H1 (cell line): ENCODE results near the gene DIS3L. TPM values are rescaled to one million over a fixed set of nuclear protein-coding genes. Genes with fewer than 3 reads are reported as not detected.

Experiments used
- CTCF ChIA-PET: fragments of 300-600 bp; sonication (Branson Sonifier 250); formaldehyde crosslinking; loops from one replicate; lab custom pipeline; 2021; ENCODE audit not compliant: partially characterized antibody; lab: Charles Lee
- POLR2A ChIA-PET: fragments of 300-600 bp; sonication (Branson Sonifier 250); formaldehyde crosslinking; loops from one replicate; lab custom pipeline; 2021; ENCODE audit warnings: inconsistent platforms; ENCODE audit not compliant: partially characterized antibody; lab: Charles Lee
- DNase-seq, 2 experiments: peaks; one replicate each; pipeline versions ENCODE4 v3.0.0 to v3.0.0-alpha.2; 2010 to 2022; ENCODE audit warnings: low spot score in 2 of 2, low read depth in 1 of 2, mixed read lengths in 1 of 2
- FAIRE-seq: peaks from 2 replicates; lab custom pipeline; 2011; peaks lifted over from hg19 to GRCh38; lab: Jason Lieb, UNC
- H2AFZ ChIP-seq: 2 replicates; pipeline ENCODE4 v1.8.1; 2012; ENCODE audit warnings: low read length, inconsistent platforms
- H2AK5ac ChIP-seq: 2 replicates; pipeline ENCODE4 v1.6.1; 2013; ENCODE audit warnings: low read depth, low read length
- H2BK120ac ChIP-seq: replicated peaks from 2 replicates; pipeline ENCODE3; 2013; ENCODE audit warnings: low read depth, low read length, inconsistent platforms
- H2BK12ac ChIP-seq: 2 replicates; pipeline ENCODE4 v1.6.1; 2013; ENCODE audit warnings: low read depth, low read length
- H2BK15ac ChIP-seq: 2 replicates; pipeline ENCODE4 v1.6.1; 2013; ENCODE audit warnings: low read length
- H2BK20ac ChIP-seq: 2 replicates; pipeline ENCODE4 v1.6.1; 2013; ENCODE audit warnings: low read length
- H2BK5ac ChIP-seq: 2 replicates; pipeline ENCODE4 v1.6.1; 2013; ENCODE audit warnings: low read depth, low read length
- H3K14ac ChIP-seq: 2 replicates; pipeline ENCODE4 v1.6.1; 2013; ENCODE audit warnings: inconsistent platforms; ENCODE audit not compliant: insufficient read length
- H3K18ac ChIP-seq: 2 replicates; pipeline ENCODE4 v1.6.1; 2013; ENCODE audit warnings: low read length; ENCODE audit errors: extremely low read depth
- H3K23ac ChIP-seq: 2 replicates; pipeline ENCODE4 v1.6.1; 2013; ENCODE audit warnings: inconsistent platforms; ENCODE audit not compliant: insufficient read length
- H3K23me2 ChIP-seq: 2 replicates; pipeline ENCODE4 v1.6.1; 2013; ENCODE audit warnings: low read depth, low read length
- H3K27ac ChIP-seq: 2 replicates; pipeline ENCODE4 v1.6.1; 2011; ENCODE audit warnings: low read depth, low read length, inconsistent platforms
- H3K27me3 ChIP-seq, 4 experiments: replicated peaks in 1 of 4; 1 replicate in 1 of 4; 2 replicates in 3 of 4; pipeline versions ENCODE4 v1.6.1 to v1.8.1; 2011 to 2013; ENCODE audit warnings: low read length in 3 of 4, mild to moderate bottlenecking in 3 of 4, inconsistent platforms in 2 of 4, mixed read lengths in 2 of 4, moderate library complexity in 1 of 4; ENCODE audit not compliant: control insufficient read depth in 3 of 4, insufficient read depth in 3 of 4; ENCODE audit errors: extremely low read depth in 1 of 4
- H3K36me3 ChIP-seq, 4 experiments: 2 replicates each; pipeline versions ENCODE4 v1.6.1 to v1.8.1; 2011 to 2013; ENCODE audit warnings: mild to moderate bottlenecking in 4 of 4, low read length in 3 of 4, moderate library complexity in 2 of 4, control low read depth in 1 of 4, inconsistent platforms in 1 of 4; ENCODE audit not compliant: insufficient read depth in 4 of 4, control insufficient read depth in 2 of 4
- H3K4ac ChIP-seq: replicated peaks from 2 replicates; pipeline ENCODE3; 2013; ENCODE audit warnings: low read length, low read depth, mixed read lengths, inconsistent platforms; ENCODE audit not compliant: insufficient read length
- H3K4me1 ChIP-seq, 4 experiments: replicated peaks in 1 of 4; 1 replicate in 1 of 4; 2 replicates in 3 of 4; pipeline versions ENCODE4 v1.6.1 to v1.8.1; 2011 to 2013; ENCODE audit warnings: low read length in 3 of 4, inconsistent platforms in 2 of 4, mixed read lengths in 1 of 4; ENCODE audit not compliant: insufficient read depth in 4 of 4, control insufficient read depth in 3 of 4
- H3K4me2 ChIP-seq, 2 experiments: 2 replicates each; pipeline versions ENCODE4 v1.6.1 to v1.8.1; 2011 to 2013; ENCODE audit warnings: low read depth in 2 of 2, low read length in 2 of 2, control low read depth in 1 of 2, inconsistent platforms in 1 of 2, mild to moderate bottlenecking in 1 of 2; ENCODE audit not compliant: insufficient read depth in 1 of 2
- H3K4me3 ChIP-seq, 4 experiments: fragments of 200-600, 300-600 bp in 1 of 4; sonication (generic), shearing (Covaris generic), sonication (Bioruptor Twin) in 1 of 4; 2 replicates each; pipeline versions ENCODE4 v1.5.1 to v1.8.1; 2011 to 2016; ENCODE audit warnings: low read length in 4 of 4, low read depth in 3 of 4, control low read depth in 2 of 4, inconsistent platforms in 2 of 4, mild to moderate bottlenecking in 2 of 4, mixed read lengths in 1 of 4, moderate library complexity in 1 of 4; ENCODE audit not compliant: insufficient read depth in 2 of 4; ENCODE audit errors: extremely low read depth in 1 of 4
- H3K56ac ChIP-seq: replicated peaks from 2 replicates; pipeline ENCODE3; 2013; ENCODE audit warnings: low read depth, mild to moderate bottlenecking, mixed read lengths, low read length, inconsistent platforms; ENCODE audit not compliant: insufficient read length
- H3K79me1 ChIP-seq: 2 replicates; pipeline ENCODE4 v1.6.1; 2013; ENCODE audit warnings: low read depth, low read length, control low read depth
- H3K79me2 ChIP-seq, 2 experiments: 2 replicates each; pipeline versions ENCODE4 v1.6.1 to v1.8.1; 2012 to 2013; ENCODE audit warnings: low read length in 2 of 2, mild to moderate bottlenecking in 2 of 2, inconsistent platforms in 1 of 2; ENCODE audit not compliant: insufficient read depth in 2 of 2, control insufficient read depth in 1 of 2
- H3K9ac ChIP-seq, 4 experiments: replicated peaks in 1 of 4; 1 replicate in 1 of 4; 2 replicates in 3 of 4; pipeline versions ENCODE4 v1.6.1 to v1.8.1; 2011 to 2013; ENCODE audit warnings: low read depth in 3 of 4, low read length in 3 of 4, control low read depth in 2 of 4, mild to moderate bottlenecking in 2 of 4, moderate library complexity in 2 of 4, inconsistent platforms in 1 of 4; ENCODE audit errors: extremely low read depth in 1 of 4
- H3K9me3 ChIP-seq, 2 experiments: 2 replicates each; pipeline versions ENCODE4 v1.6.1 to v1.8.1; 2012 to 2013; ENCODE audit warnings: mild to moderate bottlenecking in 2 of 2, moderate library complexity in 2 of 2, control low read depth in 1 of 2, inconsistent platforms in 1 of 2, low read depth in 1 of 2, low read length in 1 of 2, mixed read lengths in 1 of 2; ENCODE audit not compliant: insufficient read depth in 2 of 2
- H4K20me1 ChIP-seq, 2 experiments: replicated peaks in 1 of 2; 2 replicates each; pipeline versions ENCODE3 to v1.8.1; 2011 to 2013; ENCODE audit warnings: inconsistent platforms in 2 of 2, low read length in 2 of 2, mild to moderate bottlenecking in 1 of 2; ENCODE audit not compliant: insufficient read depth in 2 of 2, control insufficient read depth in 1 of 2
- H4K5ac ChIP-seq: 2 replicates; pipeline ENCODE4 v1.6.1; 2013; ENCODE audit warnings: low read length, low read depth, mixed read lengths, inconsistent platforms; ENCODE audit not compliant: insufficient read length
- H4K8ac ChIP-seq: 2 replicates; pipeline ENCODE4 v1.8.0; 2013; ENCODE audit warnings: mild to moderate bottlenecking, moderate library complexity, low read length, inconsistent platforms; ENCODE audit not compliant: insufficient read depth; ENCODE audit errors: extremely low read depth
- H4K91ac ChIP-seq: replicated peaks from 2 replicates; pipeline ENCODE3; 2013; ENCODE audit warnings: low read length, mixed read lengths, inconsistent platforms; ENCODE audit not compliant: insufficient read length
- BCL11A ChIP-seq, 2 experiments: IDR thresholded peaks; one replicate each; pipeline ENCODE4 v1.6.1; 2011; ENCODE audit warnings: low read depth in 2 of 2, low read length in 2 of 2, mild to moderate bottlenecking in 2 of 2
- CEBPB ChIP-seq: IDR thresholded peaks from 2 replicates; pipeline ENCODE4 v1.6.1; 2012; ENCODE audit warnings: low read depth, low read length
- CTBP2 ChIP-seq: IDR thresholded peaks from 2 replicates; pipeline ENCODE4 v1.7.0; 2011; ENCODE audit warnings: borderline replicate concordance, mild to moderate bottlenecking, moderate library complexity, mixed read lengths, low read length; ENCODE audit not compliant: insufficient read depth, insufficient read length
- EP300 ChIP-seq, 2 experiments: IDR thresholded peaks; 1 replicate in 1 of 2; 2 replicates in 1 of 2; pipeline ENCODE4 v1.6.1; 2011 to 2012; ENCODE audit warnings: low read depth in 2 of 2, low read length in 2 of 2, mild to moderate bottlenecking in 2 of 2, borderline replicate concordance in 1 of 2, inconsistent platforms in 1 of 2, moderate library complexity in 1 of 2
- GTF2F1 ChIP-seq: IDR thresholded peaks from 2 replicates; pipeline ENCODE4 v1.6.1; 2012; ENCODE audit warnings: low read depth, low read length, improper control_type of control experiment, borderline replicate concordance
- HDAC6 ChIP-seq: IDR thresholded peaks from one replicate; pipeline ENCODE4 v1.7.1; 2012; ENCODE audit warnings: low read depth, mild to moderate bottlenecking, inconsistent platforms, low read length, moderate library complexity
- NANOG ChIP-seq: IDR thresholded peaks from 2 replicates; pipeline ENCODE4 v1.6.1; 2011; ENCODE audit warnings: low read length, low read depth, mild to moderate bottlenecking, inconsistent platforms; ENCODE audit not compliant: insufficient read depth, poor library complexity, severe bottlenecking
- POU5F1 ChIP-seq: IDR thresholded peaks from 2 replicates; pipeline ENCODE4 v1.6.1; 2011; ENCODE audit warnings: low read depth, mild to moderate bottlenecking, low read length, moderate library complexity
- SP1 ChIP-seq: IDR thresholded peaks from 2 replicates; pipeline ENCODE4 v1.6.1; 2011; ENCODE audit warnings: low read depth, low read length
- SP2 ChIP-seq: IDR thresholded peaks from 2 replicates; pipeline ENCODE4 v1.6.1; 2012; ENCODE audit warnings: mild to moderate bottlenecking, low read length, inconsistent platforms
- TAF1 ChIP-seq: IDR thresholded peaks from 2 replicates; pipeline ENCODE4 v1.6.1; 2011; ENCODE audit warnings: mild to moderate bottlenecking, low read depth, low read length
- USF2 ChIP-seq: IDR thresholded peaks from 2 replicates; pipeline ENCODE4 v1.6.1; 2011; ENCODE audit warnings: low read length, improper control_type of control experiment
- WGBS, 2 experiments: shearing (Covaris generic) in 1 of 2; methylation state at CpG; one replicate each; pipeline versions ENCODE4 v1.1.6 to v1.1.7; 2013 to 2015; ENCODE audit warnings: low lambda C conversion rate in 2 of 2, mixed read lengths in 2 of 2, inconsistent platforms in 1 of 2, low coverage in 1 of 2, missing lambda C conversion rate in 1 of 2; ENCODE audit not compliant: insufficient replicate concordance in 2 of 2, insufficient coverage in 1 of 2, insufficient read length in 1 of 2; ENCODE audit errors: extremely low coverage in 1 of 2, missing lambda C conversion rate in 1 of 2; 5-methylcytosine and 5-hydroxymethylcytosine counted together
- polyA plus RNA-seq, 7 experiments: library from polyadenylated mRNA; depleted of rRNA in 3 of 7; stranded (reverse) in 5 of 7; unstranded in 2 of 7; fragments of >200 nt in 5 of 7; fragments of 200-250 nt in 2 of 7; gene quantifications; 1 replicate in 5 of 7; 2 replicates in 1 of 7; 4 replicates in 1 of 7; pipeline versions ENCODE4 v1.2.1 to v1.2.3, GENCODE V29; 2011 to 2013; ENCODE audit warnings: missing spikeins in 2 of 7, mixed read lengths in 2 of 7
- total RNA-seq: library from RNA; stranded (reverse); fragmentation: NEBNext Ultra II Directional; extraction: Animal tissue kit (Norgen Biotek cat#: 25700); gene quantifications from 2 replicates; pipeline ENCODE4 v1.2.1, GENCODE V29; 2021

DIS3L gene
- total and polyA plus RNA-seq, 2 of the 8 experiments (the other 6 are each of a cell fraction or from before 2014, with no cell fraction given), result 8.7 to 25.0 TPM

GRCh38 chr15:66278056-66278455 lies 15.3 kb upstream of the DIS3L start:
- Histone ChIP-seq H3K79me1 (no peaks in the 10 kb centered on the region), H3K27ac (no peak overlapping the region), H3K4ac (no peak overlapping the region), H4K91ac (no peak overlapping the region), H3K23ac (no peak overlapping the region), H2AK5ac (no peak overlapping the region), H2AFZ (no peak overlapping the region), H3K9ac (no peak overlapping the region), H3K79me2 (no peaks in the 10 kb centered on the region), H2BK120ac (no peak overlapping the region), H4K20me1 (no peaks in the 10 kb centered on the region), H3K23me2 (no peaks in the 10 kb centered on the region), H3K4me2 (no peak overlapping the region), H3K56ac (no peak overlapping the region), H4K8ac (no peak overlapping the region), H3K14ac (no peak overlapping the region), H2BK12ac (no peak overlapping the region), H3K4me3 (no peak overlapping the region), H3K27me3 (no peaks in the 10 kb centered on the region), H3K18ac (no peak overlapping the region), H3K9me3 (no peaks in the 10 kb centered on the region), H4K5ac (no peak overlapping the region), H2BK20ac (no peak overlapping the region), H3K4me1 (no peaks in the 10 kb centered on the region), H3K36me3 (no peaks in the 10 kb centered on the region), H2BK5ac (no peak overlapping the region), H2BK15ac (no peak overlapping the region)
- FAIRE-seq (no peak), DNase-seq (no peak)
- ChIA-PET CTCF (interaction anchor here (0.7 to 1.3 kb wide), 2 partner anchors 10 to 356 kb away, joined by 3 to 5 read pairs; no protein-coding TSS in a partner anchor), POLR2A (interaction anchor here (1.0 kb wide), 1 partner anchor 20 kb away, joined by 3 read pairs; no protein-coding TSS in a partner anchor)
- TF ChIP-seq GTF2F1, result no peak
- no peak for TF ChIP-seq CEBPB
- no peak for TF ChIP-seq CTBP2
- TF ChIP-seq BCL11A (IDR thresholded peaks at IDR 0.05; ENCODE audit: low read depth in 2 of 2, low read length in 2 of 2), result no peak
- no peak for TF ChIP-seq EP300 (IDR thresholded peaks at IDR 0.05; ENCODE audit: borderline replicate concordance in 1 of 2, low read depth in 2 of 2, low read length in 2 of 2)
- no peak for TF ChIP-seq SP1
- no peak for TF ChIP-seq POU5F1
- TF ChIP-seq TAF1, result no peak
- TF ChIP-seq USF2, result no peak
- TF ChIP-seq HDAC6, result no peak
- TF ChIP-seq NANOG, result no peak
- TF ChIP-seq SP2, result no peak
- WGBS, 2 experiments, result 85% methylated on average over 6 of the region's 6 CpGs; no CpG with 5 or more reads in 1 of the 2 experiments
